ENCODE results near the gene SLC7A7.

DNA sequence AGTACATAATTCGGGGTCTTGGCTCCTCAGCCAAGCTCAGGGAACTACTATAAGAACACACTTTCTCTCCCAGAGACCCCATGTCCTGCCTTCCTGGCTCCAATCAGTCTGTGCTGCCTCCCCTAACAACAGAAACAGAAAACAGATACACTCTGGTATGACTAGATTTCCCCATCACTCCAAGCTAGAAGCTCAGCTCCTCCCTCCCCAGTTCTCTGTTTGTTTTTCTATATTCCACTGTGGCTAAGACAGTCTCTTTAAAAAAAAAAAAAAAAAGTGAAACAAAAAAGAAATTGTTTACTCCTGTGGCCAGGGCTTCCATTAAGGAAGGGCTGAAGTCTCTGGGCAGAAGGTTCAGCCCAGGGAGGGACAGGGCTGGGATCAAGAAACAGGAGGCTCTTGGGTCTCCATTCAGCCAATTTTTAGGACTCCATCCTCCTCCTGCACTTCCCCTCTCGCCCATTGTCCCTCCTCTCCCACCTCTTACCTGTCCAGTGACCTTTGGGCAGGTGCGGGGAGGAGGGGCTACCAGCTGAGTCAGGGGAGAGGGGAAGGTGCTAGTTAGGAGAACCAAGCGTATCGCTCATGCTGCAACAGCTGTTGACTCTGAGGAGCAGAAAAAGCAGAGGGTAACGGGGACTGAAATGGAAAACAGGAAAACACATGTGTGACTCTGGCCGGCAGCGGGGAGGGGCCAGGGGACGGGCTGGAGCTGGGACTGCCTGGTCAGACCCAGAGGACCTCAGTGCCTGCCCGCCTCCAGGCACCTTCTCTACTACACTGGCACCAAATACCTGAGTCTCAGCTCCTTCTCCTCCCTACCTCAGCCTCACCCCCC lies 4.1 kb upstream of the SLC7A7 start:
- no peak for TF ChIP-seq CTCF (conservative IDR thresholded peaks at IDR 0.05)
- no peak for TF ChIP-seq ZFX (IDR thresholded peaks at IDR 0.05)
